WTC11 (cell line): Measurements from ENCODE around the gene HMGB4. TPM values are rescaled to one million over a fixed set of nuclear protein-coding genes. Genes with fewer than 3 reads are reported as not detected.

Experiments used
- ATAC-seq: fragments of 200-7000 bp; cut with Tn5 transposase; 2 replicates; pipeline ENCODE4 v1.10.0; 2021; ENCODE audit warnings: mild to moderate bottlenecking, moderate library complexity
- CTCF ChIA-PET: fragments of 300-600 bp; sonication (Branson Sonifier 250); formaldehyde crosslinking; loops from one replicate; lab custom pipeline; 2021; ENCODE audit warnings: antibody characterized with exemption; lab: Charles Lee
- POLR2A ChIA-PET: fragments of 350-600 bp; sonication (Branson Sonifier 250); formaldehyde crosslinking; loops from one replicate; lab custom pipeline; 2021; ENCODE audit warnings: antibody characterized with exemption; lab: Charles Lee
- DNase-seq: peaks from one replicate; pipeline ENCODE4 v3.0.0; 2021; ENCODE audit warnings: low spot score
- H3K27ac Mint-ChIP-seq: 2 replicates; pipeline ENCODE4 v1.8.0; 2021; ENCODE audit warnings: mixed read lengths
- H3K27me3 Mint-ChIP-seq: 2 replicates; pipeline ENCODE4 v1.8.0; 2021; ENCODE audit warnings: low read depth, mild to moderate bottlenecking, moderate library complexity, mixed read lengths
- H3K36me3 Mint-ChIP-seq: 2 replicates; pipeline ENCODE4 v1.8.0; 2021; ENCODE audit warnings: mixed read lengths
- H3K4me1 Mint-ChIP-seq: 2 replicates; pipeline ENCODE4 v1.8.0; 2022; ENCODE audit warnings: mixed read lengths
- H3K4me3 Mint-ChIP-seq: 2 replicates; pipeline ENCODE4 v1.8.0; 2021; ENCODE audit warnings: mild to moderate bottlenecking, moderate library complexity, mixed read lengths
- H3K9me3 Mint-ChIP-seq: 2 replicates; pipeline ENCODE4 v1.8.0; 2021; ENCODE audit warnings: mixed read lengths
- CBFB ChIP-seq: sonication (generic); formaldehyde crosslinking; IDR thresholded peaks from 2 replicates; pipeline ENCODE4 v1.8.1; 2022; ENCODE audit warnings: mild to moderate bottlenecking, low read depth, missing genetic modification reagents
- CDX4 ChIP-seq: fragments of 250-450 bp; sonication (Bioruptor Pico); IDR thresholded peaks from 2 replicates; pipeline ENCODE4 v1.9.0; 2021; ENCODE audit warnings: moderate library complexity, mild to moderate bottlenecking, inconsistent platforms, borderline replicate concordance
- CREM ChIP-seq: sonication (generic); formaldehyde crosslinking; IDR thresholded peaks from 2 replicates; pipeline ENCODE4 v1.8.1; 2022; ENCODE audit warnings: mild to moderate bottlenecking, missing genetic modification reagents, moderate library complexity
- E2F5 ChIP-seq: sonication (generic); formaldehyde crosslinking; IDR thresholded peaks from 2 replicates; pipeline ENCODE4 v1.8.1; 2022; ENCODE audit warnings: mild to moderate bottlenecking, moderate library complexity, missing genetic modification reagents
- FOXK1 ChIP-seq: sonication (generic); formaldehyde crosslinking; IDR thresholded peaks from 2 replicates; pipeline ENCODE4 v1.8.0; 2022; ENCODE audit warnings: mild to moderate bottlenecking, moderate library complexity, missing genetic modification reagents
- FOXP1 ChIP-seq: sonication (generic); formaldehyde crosslinking; IDR thresholded peaks from 2 replicates; pipeline ENCODE4 v1.8.0; 2022; ENCODE audit warnings: missing genetic modification reagents, mild to moderate bottlenecking, moderate library complexity, borderline replicate concordance
- GRHL2 ChIP-seq: fragments of 250-450 bp; sonication (Bioruptor Pico); IDR thresholded peaks from 2 replicates; pipeline ENCODE4 v1.8.0; 2022; ENCODE audit warnings: mild to moderate bottlenecking, moderate library complexity; ENCODE audit not compliant: insufficient replicate concordance, severe bottlenecking
- JUN ChIP-seq: sonication (generic); formaldehyde crosslinking; IDR thresholded peaks from 2 replicates; pipeline ENCODE4 v1.8.0; 2023; ENCODE audit warnings: mild to moderate bottlenecking, missing genetic modification reagents
- MAX ChIP-seq: sonication (generic); formaldehyde crosslinking; IDR thresholded peaks from 2 replicates; pipeline ENCODE4 v1.8.0; 2022; ENCODE audit warnings: mild to moderate bottlenecking, missing genetic modification reagents
- NR3C1 ChIP-seq: sonication (generic); formaldehyde crosslinking; conservative IDR thresholded peaks from 2 replicates; pipeline ENCODE4 v1.8.1; 2023; ENCODE audit warnings: low read depth, mild to moderate bottlenecking, missing genetic modification reagents
- TEAD1 ChIP-seq: sonication (generic); formaldehyde crosslinking; IDR thresholded peaks from 2 replicates; pipeline ENCODE4 v1.8.0; 2022; ENCODE audit warnings: mild to moderate bottlenecking, missing genetic modification reagents
- TP53 ChIP-seq: sonication (generic); formaldehyde crosslinking; IDR thresholded peaks from 2 replicates; pipeline ENCODE4 v1.8.1; 2023; ENCODE audit warnings: mild to moderate bottlenecking, missing genetic modification reagents
- USF2 ChIP-seq: sonication (generic); formaldehyde crosslinking; IDR thresholded peaks from 2 replicates; pipeline ENCODE4 v1.8.1; 2023; ENCODE audit warnings: mild to moderate bottlenecking, missing genetic modification reagents, moderate library complexity
- ZBTB43 ChIP-seq: sonication (generic); formaldehyde crosslinking; IDR thresholded peaks from 2 replicates; pipeline ENCODE4 v1.8.1; 2023; ENCODE audit warnings: mild to moderate bottlenecking, missing genetic modification reagents
- ZNF138 ChIP-seq: sonication (generic); formaldehyde crosslinking; conservative IDR thresholded peaks from 2 replicates; pipeline ENCODE4 v1.8.1; 2022; ENCODE audit warnings: mild to moderate bottlenecking, moderate library complexity, missing genetic modification reagents
- ZNF219 ChIP-seq: sonication (generic); formaldehyde crosslinking; IDR thresholded peaks from 2 replicates; pipeline ENCODE4 v1.8.0; 2023; ENCODE audit warnings: missing genetic modification reagents, mild to moderate bottlenecking, borderline replicate concordance
- ZNF416 ChIP-seq: fragments of 250-450 bp; sonication (Bioruptor Pico); IDR thresholded peaks from 2 replicates; pipeline ENCODE4 v1.9.0; 2021; ENCODE audit warnings: mild to moderate bottlenecking, inconsistent platforms
- ZNF512 ChIP-seq: sonication (generic); formaldehyde crosslinking; IDR thresholded peaks from 2 replicates; pipeline ENCODE4 v1.8.1; 2022; ENCODE audit warnings: missing genetic modification reagents, borderline replicate concordance
- total RNA-seq: library from RNA; stranded (reverse); gene quantifications from 3 replicates; pipeline ENCODE4 v1.2.3, GENCODE V29; 2021

Gene HMGB4
- total RNA-seq, 1 experiment from 2014 or later, result not detected

GRCh38 chr1:33853431-33853830, 10.4 kb upstream of the HMGB4 start (continued):
- TF ChIP-seq FOXP1 (CRISPR knock-in tag) (no peak), FOXK1 (no peak), TP53 (CRISPR knock-in tag) (no peak)

GRCh38 chr1:33854091-33854490, 9.8 kb upstream of the HMGB4 start:
- TF ChIP-seq ZNF138 (CRISPR knock-in tag) (no peak), TEAD1 (CRISPR knock-in tag) (no peak), E2F5 (CRISPR knock-in tag) (no peak), JUN (no peak), USF2 (no peak), NR3C1 (CRISPR knock-in tag) (no peak), CREM (CRISPR knock-in tag) (no peak)
- Mint-ChIP-seq H3K36me3 (no peaks in the 10 kb centered on the region), H3K4me1 (peaks cover 34% of the 10 kb centered on the region), H3K4me3 (no peak overlapping the region), H3K27me3 (no peaks in the 10 kb centered on the region), H3K9me3 (no peaks in the 10 kb centered on the region), H3K27ac (no peak overlapping the region)
- ATAC-seq (no peak; the same call in 1 of the 2 replicates), DNase-seq (no peak)
- POLR2A ChIA-PET, result no interaction called here
- CTCF ChIA-PET, result interaction anchor here (0.7 to 1.7 kb wide), 3 partner anchors 10 to 186 kb away, joined by 3 to 7 read pairs (median 4); partner anchors contain the start of gene HMGB4

- CTCF ChIA-PET, result no interaction called here
- H3K36me3 Mint-ChIP-seq, result no peaks in the 10 kb centered on the region
- no peak overlapping the region for H3K4me3 Mint-ChIP-seq
- DNase-seq, result no peak
- H3K9me3 Mint-ChIP-seq, result no peaks in the 10 kb centered on the region
- H3K27me3 Mint-ChIP-seq, result no peaks in the 10 kb centered on the region
- no peak for TF ChIP-seq ZBTB43 (CRISPR knock-in tag)
- TF ChIP-seq ZNF416 (CRISPR knock-in tag), result no peak
- TF ChIP-seq CREM (CRISPR knock-in tag), result no peak
- no peak for TF ChIP-seq GRHL2 (CRISPR knock-in tag)
- TF ChIP-seq ZNF138 (CRISPR knock-in tag), result no peak
- no peak for TF ChIP-seq ZNF512 (CRISPR knock-in tag)
- TF ChIP-seq ZNF219 (CRISPR knock-in tag), result no peak
- no peak for TF ChIP-seq CDX4 (CRISPR knock-in tag)
- no peak for TF ChIP-seq MAX (CRISPR knock-in tag)
- no peak for TF ChIP-seq CBFB (CRISPR knock-in tag)
- no peak for TF ChIP-seq USF2
- TF ChIP-seq, all 79 proteins: peak for 0
- H3K4me1 Mint-ChIP-seq, result peaks cover 4% of the 10 kb centered on the region
- ATAC-seq, result no peak
- H3K27ac Mint-ChIP-seq, result no peak overlapping the region
- POLR2A ChIA-PET, result no interaction called here
Observed at GRCh38 chr1:33860671-33861070, 3.2 kb upstream of the HMGB4 start.
